Heart right ventricle (tissue), 16 donors: ENCODE data around the gene ERMAP. TPM values are rescaled to one million over a fixed set of nuclear protein-coding genes. Genes with fewer than 3 reads are reported as not detected.
"Not testable (repeated sequence)": the region's sequence is repeated elsewhere in the genome, so short reads cannot be mapped to it uniquely, and the experiment has no call there.

Experiments used
- ATAC-seq, 8 donors: fragments of 200-7000 bp; cut with Tn5 transposase; one replicate each; pipeline ENCODE4 v1.9.1; 2020; ENCODE audit warnings: mild to moderate bottlenecking in 8 of 8, moderate library complexity in 8 of 8, moderate number of reproducible peaks in 1 of 8
- DNase-seq, 2 donors: peaks; one replicate each; pipeline ENCODE4 v3.0.0-alpha.2; 2020
- H3K27ac ChIP-seq, 10 donors: fragments of 200-600 bp; sonication (generic) in 2 of 10; one replicate each; pipeline versions ENCODE4 v1.5.0 to v1.8.0; 2020 to 2022; ENCODE audit warnings: mild to moderate bottlenecking in 3 of 10
- H3K27me3 ChIP-seq, 7 donors: fragments of 200-600 bp; one replicate each; pipeline ENCODE4 v1.8.0; 2021 to 2022; ENCODE audit warnings: mild to moderate bottlenecking in 2 of 7
- H3K36me3 ChIP-seq, 9 donors: fragments of 200-600 bp; sonication (generic) in 1 of 9; one replicate each; pipeline versions ENCODE4 v1.5.0 to v1.8.0; 2020 to 2022; ENCODE audit warnings: mild to moderate bottlenecking in 2 of 9
- H3K4me1 ChIP-seq, 9 donors: fragments of 200-600 bp; sonication (generic) in 1 of 9; one replicate each; pipeline versions ENCODE4 v1.5.0 to v1.8.0; 2020 to 2022; ENCODE audit warnings: mild to moderate bottlenecking in 4 of 9
- H3K4me3 ChIP-seq, 10 donors: fragments of 200-600 bp; sonication (generic) in 2 of 10; one replicate each; pipeline versions ENCODE4 v1.5.0 to v1.8.0; 2020 to 2022; ENCODE audit warnings: mild to moderate bottlenecking in 7 of 10, moderate library complexity in 2 of 10
- H3K9me3 ChIP-seq, 11 donors: fragments of 200-600 bp in 10 of 11; sonication (generic) in 2 of 11; one replicate each; pipeline versions ENCODE4 v1.5.0 to v1.8.0; 2013 to 2022; ENCODE audit warnings: mild to moderate bottlenecking in 2 of 11, control low read depth in 1 of 11, moderate library complexity in 1 of 11
- CTCF ChIP-seq, 9 donors: fragments of 200-600 bp; sonication (generic) in 2 of 9; IDR thresholded peaks; one replicate each; pipeline versions ENCODE4 v1.5.0 to v1.8.0; 2021 to 2022; ENCODE audit warnings: antibody characterized with exemption in 9 of 9, mild to moderate bottlenecking in 5 of 9, moderate library complexity in 1 of 9
- WGBS, 2 donors: extraction: QIAGEN DNeasy Blood & Tissue Kit; methylation state at CpG; one replicate each; pipeline ENCODE4 v1.1.7; 2013; ENCODE audit warnings: inconsistent platforms in 1 of 2; 5-methylcytosine and 5-hydroxymethylcytosine counted together
- intact Hi-C, 10 donors: fragments of 100-400 bp; cut with DNase I; formaldehyde crosslinking; loops; one replicate each; pipeline versions ENCODE4 v1.11.1 to v1.14.2; 2022
- polyA plus RNA-seq, 2 donors: library from polyadenylated mRNA; stranded (reverse); fragments of 200-250 nt; gene quantifications; one replicate each; pipeline ENCODE4 v1.2.3, GENCODE V29; 2013
- total RNA-seq, 10 donors: library from RNA; stranded (reverse); fragmentation: NEBNext Ultra II Directional in 3 of 10; extraction: Animal tissue kit (Norgen Biotek cat#: 25700) in 3 of 10; gene quantifications; one replicate each; pipeline versions ENCODE4 v1.2.1 to v1.2.4, GENCODE V29; 2021 to 2023
- donor health status: Arrhythmogenic right ventricular cardiomyopathy.
- donor health status: ischemic (EF 13 %, LVEDD 7.1; RV severe dilation, severe dysfunction).
- donor health status: healthy with polysubstance abuse.
- donor health status: DM: no; HTN: yes; CAD: no.
- donor health status: DM: no; HTN: no; CAD: no.
- donor health status: ischemic (EF 25% LVEDD 6.9; RV normal size, moderate dysfunction).
- donor health status: ischemic (EF 25% LVEDD 5.7; RV mildly dilated, moderate dysfunction).
- donor health status: healthy.
- donor health status: DM: yes; HTN: yes; CAD: no.
- donor health status: Ischemic cardiomyopathy.
- donor health status: ischemic (EF 35%, LVEDD 5.7; RV mildly dilated, moderate dysfunction).
- donor health status: nonischemic (EF 11% LVEDD 7.7; RV severe dilation, severe dysfunction).
- donor health status: DM: yes; HTN: yes; CAD: no.
- donor health status: PGD.
- donor health status: ischemic (EF 29% LVEDD 5.4; RV normal size, mild dysfunction).
- donor health status: nonischemic (EF 23%, LVEDD 6.1; RV moderate dilation, normal function).

Gene ERMAP
- total and polyA plus RNA-seq, 12 donors: 1.4 to 6.1 (median 5.0) TPM

- ATAC-seq (no peak), DNase-seq (no peak)
- Histone ChIP-seq H3K4me3 (no peak overlapping the region), H3K9me3 (no peaks in the 10 kb centered on the region), H3K27me3 (no peaks in the 10 kb centered on the region), H3K27ac (no peak overlapping the region), H3K36me3 (peaks cover 0 to 38% (median 3%) of the 10 kb centered on the region in 9 donors), H3K4me1 (peaks cover 0 to 6% (median 0%) of the 10 kb centered on the region in 9 donors)
- intact Hi-C loops: no loop called here
- no peak for TF ChIP-seq CTCF (IDR thresholded peaks at IDR 0.05)
These were observed 10.8 kb upstream of the ERMAP start for GRCh38 chr1:42806171-42806570.

- Histone ChIP-seq H3K27ac (no peak overlapping the region), H3K9me3 (no peaks in the 10 kb centered on the region), H3K27me3 (no peaks in the 10 kb centered on the region), H3K4me1 (peaks cover 0 to 6% (median 0%) of the 10 kb centered on the region in 9 donors), H3K4me3 (no peak overlapping the region), H3K36me3 (peaks cover 0 to 42% (median 7%) of the 10 kb centered on the region in 9 donors)
- DNase-seq (no peak), ATAC-seq (no peak)
- TF ChIP-seq CTCF (IDR thresholded peaks at IDR 0.05): no peak
- intact Hi-C loops: no loop called here
- WGBS, 2 donors: 90 to 93% methylated on average over 5 of the region's 5 CpGs
These were observed 10.3 kb upstream of the ERMAP start for GRCh38 chr1:42806593-42806992.

- intact Hi-C loops: no loop called here
- H3K9me3 ChIP-seq: no peaks in the 10 kb centered on the region
- TF ChIP-seq CTCF (IDR thresholded peaks at IDR 0.05): no peak
- no peak overlapping the region for H3K4me3 ChIP-seq
- no peaks in the 10 kb centered on the region for H3K27me3 ChIP-seq
- ATAC-seq (peak in 5 of 8 donors; percentile 29 to 56 (median 31)), DNase-seq (no peak)
- no peak overlapping the region for H3K27ac ChIP-seq
- H3K36me3 ChIP-seq: peaks cover 0 to 43% (median 7%) of the 10 kb centered on the region in 9 donors
- peaks cover 0 to 6% (median 0%) of the 10 kb centered on the region in 9 donors for H3K4me1 ChIP-seq
These were observed 9.8 kb upstream of the ERMAP start for GRCh38 chr1:42807056-42807668.

GRCh38 chr1:42814815-42815214, 2.1 kb upstream of the ERMAP start:
- H3K9me3 ChIP-seq, DNase-seq, H3K27me3 ChIP-seq, H3K4me3 ChIP-seq, ATAC-seq, H3K27ac ChIP-seq, intact Hi-C loops: not testable (repeated sequence)
- H3K4me1 ChIP-seq: peaks cover 0 to 27% (median 23%) of the 10 kb centered on the region in 9 donors
- peaks cover 0 to 27% (median 0%) of the 10 kb centered on the region in 9 donors for H3K36me3 ChIP-seq
- 94 to 100% methylated on average over 3 of the region's 3 CpGs for WGBS, 2 donors

- no peak for TF ChIP-seq CTCF (IDR thresholded peaks at IDR 0.05)
These were observed 859 bp upstream of the ERMAP start for GRCh38 chr1:42815941-42816584.

More at GRCh38 chr1:42815941-42816584, 859 bp upstream of the ERMAP start:
- Histone ChIP-seq H3K27me3 (no peaks in the 10 kb centered on the region), H3K36me3 (peaks cover 0 to 19% (median 0%) of the 10 kb centered on the region in 9 donors), H3K4me3 (peak overlapping the region; percentile 29 to 92 (median 74)), H3K9me3 (no peaks in the 10 kb centered on the region), H3K4me1 (peaks cover 0 to 27% (median 23%) of the 10 kb centered on the region in 9 donors), H3K27ac (peak overlapping the region in 9 of 10 donors; percentile 93 to 100 (median 99))
- no peak for ATAC-seq
- intact Hi-C loops: loop anchor here in 2 of 10 donors (2.0 kb wide), 2 partner anchors 31 to 49 kb away; partner anchors contain the start of genes C1orf50 (in 2 of the 2), P3H1 (in 2 of the 2) and ZNF691 (in 1 of the 2)
- 25 to 37% methylated on average over 7 of the region's 7 CpGs for WGBS, 2 donors
- no peak for DNase-seq
